COLO668 (cell line): ENCODE data around the gene KLHL15.

Experiments used
- DNase-seq: peaks from one replicate; lab custom pipeline; 2025; ENCODE audit not compliant: unreplicated experiment; lab: John Stamatoyannopoulos, UW

The KLHL15 gene

DNA sequence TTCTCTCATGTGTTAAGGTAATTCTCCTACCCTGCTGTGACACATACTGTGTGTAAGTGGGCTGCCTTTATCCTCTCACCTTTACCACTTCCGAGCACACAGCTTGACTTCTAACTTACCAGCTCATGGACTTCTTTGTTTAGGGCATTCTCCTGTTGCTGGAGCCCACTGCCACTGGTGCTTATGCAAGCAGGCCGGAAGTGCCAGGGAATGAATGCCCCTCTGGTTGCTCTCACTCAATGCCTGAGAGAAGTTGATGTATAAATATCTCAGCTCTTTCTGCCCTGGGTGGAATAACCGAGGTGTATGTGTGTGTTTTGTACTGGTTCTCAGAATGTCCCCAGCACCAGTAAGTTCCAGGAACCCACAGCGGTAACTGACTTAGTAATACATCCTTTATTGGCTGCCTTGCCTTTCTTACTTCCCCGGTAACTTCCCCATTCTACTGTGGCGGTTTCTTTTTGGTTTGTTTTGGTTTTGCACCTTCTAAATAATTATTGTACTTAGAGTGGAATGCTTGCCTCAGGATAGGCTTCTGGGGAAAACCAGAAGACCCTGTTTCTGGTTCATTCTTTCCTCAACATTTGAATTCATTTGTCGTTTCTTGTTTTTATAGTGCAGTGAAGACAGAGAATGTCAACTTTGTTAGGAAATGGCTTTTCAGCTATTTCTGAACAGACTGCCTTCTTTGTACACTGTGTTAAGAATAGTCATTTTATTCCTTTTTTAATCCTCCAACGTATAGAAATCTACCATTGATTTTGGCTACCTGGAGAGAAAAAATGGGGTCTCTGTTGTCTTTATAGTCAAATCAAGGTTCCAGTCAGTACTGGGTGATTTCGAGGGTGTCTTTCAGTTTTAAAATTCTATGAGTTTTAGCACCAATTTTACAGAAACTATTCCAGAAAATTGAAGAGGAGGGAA lies 73.7 kb downstream of the KLHL15 start:
- DNase-seq: no peak

- no peak for DNase-seq
Measured at GRCh38 chrX:23952391-23952790, 74.6 kb downstream of the KLHL15 start.

- DNase-seq: no peak
Measured at GRCh38 chrX:23945206-23945605, 81.8 kb downstream of the KLHL15 start.

DNA sequence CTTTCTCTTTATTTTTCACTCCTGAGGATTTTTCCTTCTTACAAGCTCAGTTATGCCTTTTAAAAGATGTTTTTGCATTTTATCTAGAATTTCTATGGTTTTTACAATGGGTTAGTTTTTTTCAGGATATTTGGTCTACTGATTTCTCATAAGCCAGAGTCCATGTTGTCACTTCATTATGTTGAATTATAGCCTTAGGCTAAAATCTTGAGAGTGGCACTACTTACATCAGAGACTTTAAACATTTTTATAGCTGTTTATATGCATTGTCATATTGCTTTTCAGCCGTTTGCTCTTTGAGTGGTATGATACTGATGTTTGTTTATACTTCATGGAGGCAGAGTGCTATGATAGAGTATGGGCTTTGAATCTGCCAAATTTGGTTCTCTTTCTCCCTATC lies 82.8 kb downstream of the KLHL15 start:
- no peak for DNase-seq

DNA sequence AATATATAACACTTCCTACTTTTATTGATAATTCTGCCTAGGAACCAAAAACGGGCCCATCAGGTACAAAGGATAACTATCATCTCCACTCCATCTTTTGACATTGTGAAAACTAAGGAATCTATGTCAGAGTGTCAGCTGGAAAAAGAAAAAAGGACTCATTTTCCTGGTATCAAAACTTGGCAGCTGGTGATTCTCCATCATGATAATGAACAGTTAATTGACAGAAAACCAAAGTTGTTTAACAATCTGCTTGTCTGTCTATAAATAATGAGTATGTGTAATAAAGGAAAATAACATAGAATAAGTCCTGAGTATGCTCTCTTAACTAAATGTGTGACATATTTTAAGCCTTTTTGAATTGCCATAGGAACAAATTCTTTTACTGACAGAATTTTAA lies 87.8 kb downstream of the KLHL15 start:
- DNase-seq: no peak

- no peak for DNase-seq
Measured at GRCh38 chrX:23938690-23939089, 88.3 kb downstream of the KLHL15 start.

DNA sequence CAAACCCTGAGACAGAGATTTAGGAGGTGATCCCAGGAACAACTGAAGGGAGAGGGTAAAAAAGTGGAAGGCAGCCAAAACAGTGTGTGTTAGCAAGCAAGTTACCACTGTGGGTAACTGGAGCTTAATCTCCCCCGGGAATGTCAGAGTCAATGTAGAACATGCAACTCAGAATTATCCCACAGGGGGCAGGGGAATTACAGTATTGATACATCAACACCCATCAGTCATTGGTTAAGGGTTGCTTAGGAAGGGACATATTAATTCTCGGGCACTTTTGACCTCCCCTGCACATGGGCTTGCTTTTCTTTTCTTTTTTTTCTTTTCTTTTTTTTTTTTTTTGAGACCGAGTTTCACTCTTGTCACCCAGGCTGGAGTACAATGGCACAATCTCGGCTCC lies 89.9 kb downstream of the KLHL15 start:
- no peak for DNase-seq

GRCh38 chrX:23936180-23936579 lies 90.8 kb downstream of the KLHL15 start:
- DNase-seq: no peak

DNA sequence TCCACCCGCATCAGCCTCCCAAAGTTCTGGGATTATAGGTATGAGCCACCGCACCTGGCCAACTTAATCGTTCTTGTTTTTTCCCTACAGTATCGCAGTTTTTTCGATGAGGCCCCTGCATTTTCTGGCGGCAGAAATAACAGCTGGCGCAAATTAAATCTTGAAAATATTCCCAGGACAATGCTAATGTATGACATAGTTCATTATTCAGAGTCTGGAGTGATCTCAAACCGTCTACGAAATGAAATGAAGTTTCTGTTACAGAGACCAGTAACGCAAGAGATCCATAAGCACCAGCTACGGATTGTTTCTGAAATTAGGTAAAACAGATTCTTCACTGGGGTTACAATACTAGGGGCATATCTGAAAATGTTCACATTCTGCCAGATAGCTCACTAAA lies 91.9 kb downstream of the KLHL15 start:
- no peak for DNase-seq
